Uterus (tissue), 4 donors: ENCODE measurements around the gene COL23A1. TPM values are rescaled to one million over a fixed set of nuclear protein-coding genes. Genes with fewer than 3 reads are reported as not detected.

Experiments used
- DNase-seq, 2 donors: peaks; one replicate each; pipeline ENCODE4 v3.0.0-alpha.2; 2019 to 2020
- H3K27ac ChIP-seq, 2 donors: fragments of 200-600 bp; sonication (generic); 1 replicate in 1 of 2; 2 replicates in 1 of 2; pipeline ENCODE4 v1.5.1; 2016 to 2018
- H3K27me3 ChIP-seq, 2 donors: fragments of 200-600 bp; sonication (generic); one replicate each; pipeline ENCODE4 v1.5.1; 2018 to 2019; ENCODE audit warnings: control low read depth in 1 of 2
- H3K36me3 ChIP-seq, 2 donors: fragments of 200-600 bp; sonication (generic); one replicate each; pipeline ENCODE4 v1.5.1; 2019; ENCODE audit warnings: control low read depth in 1 of 2
- H3K4me1 ChIP-seq, 2 donors: fragments of 200-600 bp; sonication (generic); one replicate each; pipeline ENCODE4 v1.5.1; 2018 to 2019; ENCODE audit warnings: control low read depth in 1 of 2
- H3K4me3 ChIP-seq, 2 donors: fragments of 200-600 bp; sonication (generic); 1 replicate in 1 of 2; 2 replicates in 1 of 2; pipeline ENCODE4 v1.5.1; 2018 to 2019; ENCODE audit warnings: mild to moderate bottlenecking in 1 of 2
- H3K9me3 ChIP-seq, 2 donors: fragments of 200-600 bp; sonication (generic); one replicate each; pipeline ENCODE4 v1.5.1; 2019; ENCODE audit warnings: control low read depth in 1 of 2
- POLR2A ChIP-seq, 2 donors: fragments of 450-650 bp; IDR thresholded peaks; one replicate each; pipeline ENCODE4 v1.6.1; 2016; ENCODE audit warnings: antibody characterized with exemption in 2 of 2, mild to moderate bottlenecking in 1 of 2, moderate library complexity in 1 of 2
- intact Hi-C: fragments of 100-400 bp; cut with DNase I; formaldehyde crosslinking; loops from one replicate; pipeline ENCODE4 v1.15.1; 2023; ENCODE audit warnings: low total_unique reads
- total RNA-seq, 4 donors: library from RNA; depleted of rRNA in 3 of 4; stranded (reverse); fragments of >200 nt in 3 of 4; gene quantifications; one replicate each; pipeline versions ENCODE4 v1.1.0 to v1.2.4, GENCODE V29; 2014 to 2023
- TF ChIP-seq, protein P1 (sequence below), 4 experiments: fragments of 200-600 bp in 2 of 4; fragments of 450-650 bp in 2 of 4; sonication (generic) in 2 of 4; IDR thresholded peaks; one replicate each; pipeline ENCODE4 v1.5.1; 2016 to 2019; ENCODE audit warnings: antibody characterized with exemption in 4 of 4, mild to moderate bottlenecking in 2 of 4, moderate library complexity in 1 of 4
- donor health status: DM: yes; HTN: yes; CAD: no.

COL23A1 gene
- total RNA-seq, 4 donors from 2014 or later = 0.85 to 7.6 (median 2.0) TPM; not detected in 1

DNA sequence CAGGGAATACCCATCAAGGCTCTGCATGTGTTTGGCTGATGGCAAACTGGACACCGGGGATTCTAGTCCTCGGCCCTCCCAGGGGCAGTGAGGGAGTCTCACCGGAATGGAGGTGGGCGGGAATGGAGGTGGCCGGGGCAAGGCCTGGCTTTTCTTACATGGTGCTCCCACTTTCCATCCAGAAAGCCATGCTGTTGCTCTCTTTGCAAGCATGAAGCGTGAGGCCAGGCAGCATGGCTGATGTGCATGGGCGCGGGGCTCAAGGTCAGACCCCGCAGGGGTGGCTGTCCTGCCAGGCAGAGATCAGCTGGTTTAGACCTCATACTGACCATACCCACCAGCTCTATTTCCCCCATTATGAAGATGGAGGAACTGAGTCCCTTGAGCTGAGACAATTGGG is 249.6 kb downstream of the COL23A1 start:
- DNase-seq = no peak
- no peaks in the 10 kb centered on the region for H3K36me3 ChIP-seq
- no peak for TF ChIP-seq POLR2A (IDR thresholded peaks at IDR 0.05)
- TF ChIP-seq, protein P1, sequence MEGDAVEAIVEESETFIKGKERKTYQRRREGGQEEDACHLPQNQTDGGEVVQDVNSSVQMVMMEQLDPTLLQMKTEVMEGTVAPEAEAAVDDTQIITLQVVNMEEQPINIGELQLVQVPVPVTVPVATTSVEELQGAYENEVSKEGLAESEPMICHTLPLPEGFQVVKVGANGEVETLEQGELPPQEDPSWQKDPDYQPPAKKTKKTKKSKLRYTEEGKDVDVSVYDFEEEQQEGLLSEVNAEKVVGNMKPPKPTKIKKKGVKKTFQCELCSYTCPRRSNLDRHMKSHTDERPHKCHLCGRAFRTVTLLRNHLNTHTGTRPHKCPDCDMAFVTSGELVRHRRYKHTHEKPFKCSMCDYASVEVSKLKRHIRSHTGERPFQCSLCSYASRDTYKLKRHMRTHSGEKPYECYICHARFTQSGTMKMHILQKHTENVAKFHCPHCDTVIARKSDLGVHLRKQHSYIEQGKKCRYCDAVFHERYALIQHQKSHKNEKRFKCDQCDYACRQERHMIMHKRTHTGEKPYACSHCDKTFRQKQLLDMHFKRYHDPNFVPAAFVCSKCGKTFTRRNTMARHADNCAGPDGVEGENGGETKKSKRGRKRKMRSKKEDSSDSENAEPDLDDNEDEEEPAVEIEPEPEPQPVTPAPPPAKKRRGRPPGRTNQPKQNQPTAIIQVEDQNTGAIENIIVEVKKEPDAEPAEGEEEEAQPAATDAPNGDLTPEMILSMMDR (IDR thresholded peaks at IDR 0.05) = no peak
- intact Hi-C loops = no loop called here
- H3K4me1 ChIP-seq = no peaks in the 10 kb centered on the region
- no peak overlapping the region for H3K4me3 ChIP-seq
- H3K27me3 ChIP-seq = no peaks in the 10 kb centered on the region
- no peaks in the 10 kb centered on the region for H3K9me3 ChIP-seq
- no peak overlapping the region for H3K27ac ChIP-seq

- intact Hi-C loops = no loop called here
- H3K4me3 ChIP-seq = no peak overlapping the region
- TF ChIP-seq, protein P1 (IDR thresholded peaks at IDR 0.05) = no peak
- TF ChIP-seq POLR2A (IDR thresholded peaks at IDR 0.05) = no peak
- no peak overlapping the region for H3K27ac ChIP-seq
- DNase-seq = no peak
- H3K27me3 ChIP-seq = no peaks in the 10 kb centered on the region
- H3K4me1 ChIP-seq = no peaks in the 10 kb centered on the region
- no peaks in the 10 kb centered on the region for H3K9me3 ChIP-seq
- H3K36me3 ChIP-seq = no peaks in the 10 kb centered on the region
Observed at GRCh38 chr5:178340187-178340586, 250.0 kb downstream of the COL23A1 start.

- intact Hi-C loops = no loop called here
- Histone ChIP-seq H3K27me3 (no peaks in the 10 kb centered on the region), H3K9me3 (no peaks in the 10 kb centered on the region), H3K27ac (no peak overlapping the region), H3K4me3 (no peak overlapping the region), H3K36me3 (no peaks in the 10 kb centered on the region), H3K4me1 (no peaks in the 10 kb centered on the region)
- DNase-seq = no peak
- no peak for TF ChIP-seq POLR2A (IDR thresholded peaks at IDR 0.05)
- TF ChIP-seq, protein P1 (IDR thresholded peaks at IDR 0.05) = no peak
Observed at GRCh38 chr5:178339272-178339671, 250.9 kb downstream of the COL23A1 start.

GRCh38 chr5:178338750-178339144 is 251.4 kb downstream of the COL23A1 start:
- no peak overlapping the region for H3K27ac ChIP-seq
- H3K36me3 ChIP-seq = no peaks in the 10 kb centered on the region
- H3K4me1 ChIP-seq = no peaks in the 10 kb centered on the region
- H3K9me3 ChIP-seq = no peaks in the 10 kb centered on the region
- TF ChIP-seq, protein P1 (IDR thresholded peaks at IDR 0.05) = no peak
- TF ChIP-seq POLR2A (IDR thresholded peaks at IDR 0.05) = no peak
- no peak for DNase-seq
- intact Hi-C loops = no loop called here
- H3K27me3 ChIP-seq = no peaks in the 10 kb centered on the region
- H3K4me3 ChIP-seq = no peak overlapping the region

- Histone ChIP-seq H3K27me3 (no peaks in the 10 kb centered on the region), H3K27ac (no peak overlapping the region), H3K9me3 (no peaks in the 10 kb centered on the region), H3K36me3 (no peaks in the 10 kb centered on the region), H3K4me1 (no peaks in the 10 kb centered on the region), H3K4me3 (no peak overlapping the region)
- intact Hi-C loops = no loop called here
- TF ChIP-seq POLR2A (IDR thresholded peaks at IDR 0.05) = no peak
- TF ChIP-seq, protein P1 (IDR thresholded peaks at IDR 0.05) = no peak
- no peak for DNase-seq
Observed at GRCh38 chr5:178338126-178338749, 252.0 kb downstream of the COL23A1 start.
